GM12864 (cell line): Measurements from ENCODE around the gene SLC48A1.

Experiments used
- DNase-seq: peaks from one replicate; pipeline ENCODE4 v3.0.0-alpha.2; 2011; ENCODE audit warnings: low read depth
- H3K4me3 ChIP-seq: 2 replicates; pipeline ENCODE4 v1.5.1; 2011; ENCODE audit warnings: mild to moderate bottlenecking, low read depth, low read length, control low read depth
- CTCF ChIP-seq: IDR thresholded peaks from 2 replicates; pipeline ENCODE4 v1.5.1; 2011; ENCODE audit warnings: low read depth, mild to moderate bottlenecking, moderate library complexity, low read length, control low read depth, inconsistent platforms; ENCODE audit errors: missing control alignments

The SLC48A1 gene

DNA sequence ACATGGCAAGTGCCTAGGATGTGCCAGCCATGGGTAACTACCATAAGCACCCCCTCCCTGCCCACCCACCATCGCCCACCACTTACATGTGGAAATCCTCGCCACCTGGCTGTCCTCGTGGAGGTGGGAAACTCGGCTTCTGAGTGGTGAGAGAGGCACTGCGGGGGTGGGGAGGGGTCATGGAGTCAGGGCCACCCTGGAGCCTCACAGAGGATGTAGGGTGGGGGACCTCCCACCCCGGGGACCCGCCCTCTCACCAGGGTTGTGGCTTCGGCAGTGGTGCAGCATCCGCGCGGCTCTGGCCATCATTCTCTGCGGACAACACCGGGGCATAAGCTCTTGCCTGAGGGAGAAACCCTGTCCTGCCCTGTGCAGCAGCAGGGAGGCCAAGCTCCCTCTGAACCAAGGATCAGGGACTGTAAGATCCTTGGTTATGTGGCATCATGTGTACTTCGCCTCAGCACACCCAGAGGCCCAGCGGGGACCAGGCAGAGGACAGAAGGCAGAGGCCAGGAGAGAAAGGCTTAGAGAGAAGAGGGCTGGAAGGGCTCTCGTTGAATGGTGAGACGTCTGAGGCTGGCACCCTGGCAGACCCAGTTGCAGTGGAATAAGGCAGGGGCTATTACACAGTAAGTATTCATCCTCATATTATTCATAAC is 35.0 kb upstream of the SLC48A1 start:
- no peak for TF ChIP-seq CTCF

GRCh38 chr12:47739297-47739696 is 33.7 kb upstream of the SLC48A1 start:
- no peak for DNase-seq
- no peak overlapping the region for H3K4me3 ChIP-seq
- TF ChIP-seq CTCF: no peak

More for the DNA sequence above, 35.0 kb upstream of the SLC48A1 start:
- H3K4me3 ChIP-seq: no peak overlapping the region
- no peak for DNase-seq

- no peak for TF ChIP-seq CTCF
- no peak overlapping the region for H3K4me3 ChIP-seq
- DNase-seq: no peak
Observed at GRCh38 chr12:47739979-47740378, 33.1 kb upstream of the SLC48A1 start.

GRCh38 chr12:47740606-47741339 is 32.3 kb upstream of the SLC48A1 start:
- DNase-seq: no peak
- H3K4me3 ChIP-seq: no peak overlapping the region
- no peak for TF ChIP-seq CTCF

DNA sequence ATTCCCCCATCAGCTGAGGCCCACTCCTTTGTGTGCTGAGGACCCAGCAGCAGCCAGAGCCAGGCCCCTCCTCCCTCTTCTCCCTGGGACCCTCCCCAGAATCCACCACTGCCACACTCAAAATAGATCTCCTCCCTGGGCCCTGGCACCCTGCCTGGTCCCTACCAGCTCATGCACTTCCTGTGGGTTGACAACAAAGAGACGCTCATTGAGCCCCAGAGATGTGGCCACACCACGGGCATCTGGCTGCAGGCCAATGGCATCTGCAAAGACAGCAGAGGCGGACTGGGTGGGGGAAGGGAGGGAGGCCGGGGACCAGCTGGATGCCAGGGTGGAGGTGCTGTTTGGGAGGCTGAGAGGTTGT is 31.7 kb upstream of the SLC48A1 start:
- no peak for TF ChIP-seq CTCF
- DNase-seq: no peak
- H3K4me3 ChIP-seq: no peak overlapping the region

DNA sequence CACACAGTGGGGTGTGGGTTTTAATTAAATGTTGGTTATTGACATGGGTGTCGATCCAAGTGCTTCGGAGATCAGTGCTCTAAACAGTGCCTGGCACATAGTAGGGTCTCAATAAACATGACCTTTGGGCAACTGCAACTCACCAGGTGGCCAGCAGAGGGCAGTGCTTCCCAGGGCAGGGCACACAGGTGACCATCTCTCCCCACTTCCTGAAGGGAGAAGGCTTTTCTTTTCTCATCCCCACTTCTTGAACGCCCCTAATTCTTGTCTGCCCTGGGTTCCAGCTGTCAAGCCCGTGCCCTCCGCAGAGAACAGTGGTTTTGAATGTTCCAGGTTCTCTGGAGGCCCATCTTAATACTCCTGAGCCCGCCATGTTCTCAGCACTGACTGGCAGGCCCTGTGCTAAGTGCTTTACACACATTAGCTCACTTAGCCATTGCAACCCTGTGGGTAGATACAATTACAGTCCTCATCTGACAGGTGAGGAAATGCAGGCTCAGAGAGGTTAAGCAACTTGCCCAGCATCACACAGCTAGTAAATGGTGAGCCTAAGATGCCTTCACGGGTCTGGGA is 30.7 kb upstream of the SLC48A1 start:
- DNase-seq: no peak
- peak; percentile 99 for TF ChIP-seq CTCF

More for the DNA sequence above, 30.7 kb upstream of the SLC48A1 start:
- no peak overlapping the region for H3K4me3 ChIP-seq
